WTC11 (cell line): ENCODE data around the gene NINJ2.

Source experiments
- CREB1 ChIP-seq: sonication (generic); formaldehyde crosslinking; IDR thresholded peaks from 2 replicates; pipeline ENCODE4 v1.8.0; 2023; ENCODE audit warnings: mild to moderate bottlenecking, missing genetic modification reagents
- ESRRA ChIP-seq: sonication (generic); formaldehyde crosslinking; IDR thresholded peaks from 2 replicates; pipeline ENCODE4 v1.8.1; 2022; ENCODE audit warnings: mild to moderate bottlenecking, missing genetic modification reagents, borderline replicate concordance
- NFYB ChIP-seq: sonication (generic); formaldehyde crosslinking; conservative IDR thresholded peaks from 2 replicates; pipeline ENCODE4 v1.8.0; 2022; ENCODE audit warnings: low read depth, missing genetic modification reagents
- SMAD4 ChIP-seq: sonication (generic); formaldehyde crosslinking; IDR thresholded peaks from 2 replicates; pipeline ENCODE4 v1.8.0; 2022; ENCODE audit warnings: mild to moderate bottlenecking, missing genetic modification reagents
- SOX15 ChIP-seq: fragments of 250-450 bp; sonication (Bioruptor Pico); IDR thresholded peaks from 2 replicates; pipeline ENCODE4 v1.9.0; 2021; ENCODE audit warnings: mild to moderate bottlenecking
- SP1 ChIP-seq: sonication (generic); formaldehyde crosslinking; conservative IDR thresholded peaks from 2 replicates; pipeline ENCODE4 v1.8.1; 2022; ENCODE audit warnings: missing genetic modification reagents
- ZNF396 ChIP-seq: fragments of 250-450 bp; sonication (Bioruptor Pico); IDR thresholded peaks from 2 replicates; pipeline ENCODE4 v1.8.0; 2021; ENCODE audit warnings: mild to moderate bottlenecking, moderate library complexity, borderline replicate concordance
- TF ChIP-seq, protein P1 (sequence below): sonication (generic); formaldehyde crosslinking; IDR thresholded peaks from 2 replicates; pipeline ENCODE4 v1.8.0; 2023; ENCODE audit warnings: missing genetic modification reagents
- TF ChIP-seq, protein P2 (sequence below): fragments of 200-600 bp; IDR thresholded peaks from 2 replicates; pipeline ENCODE4 v1.8.0; 2022; ENCODE audit warnings: antibody characterized with exemption
- TF ChIP-seq, protein P3 (sequence below): sonication (generic); formaldehyde crosslinking; IDR thresholded peaks from 2 replicates; pipeline ENCODE4 v1.8.1; 2023; ENCODE audit warnings: mild to moderate bottlenecking, missing genetic modification reagents, moderate library complexity
- TF ChIP-seq, protein P4 (sequence below): sonication (generic); formaldehyde crosslinking; conservative IDR thresholded peaks from 2 replicates; pipeline ENCODE4 v1.8.1; 2022; ENCODE audit warnings: mild to moderate bottlenecking, missing genetic modification reagents
- TF ChIP-seq, protein P5 (sequence below): sonication (generic); formaldehyde crosslinking; conservative IDR thresholded peaks from 2 replicates; pipeline ENCODE4 v1.8.1; 2023; ENCODE audit warnings: mild to moderate bottlenecking, low read depth, missing genetic modification reagents, moderate library complexity

DNA sequence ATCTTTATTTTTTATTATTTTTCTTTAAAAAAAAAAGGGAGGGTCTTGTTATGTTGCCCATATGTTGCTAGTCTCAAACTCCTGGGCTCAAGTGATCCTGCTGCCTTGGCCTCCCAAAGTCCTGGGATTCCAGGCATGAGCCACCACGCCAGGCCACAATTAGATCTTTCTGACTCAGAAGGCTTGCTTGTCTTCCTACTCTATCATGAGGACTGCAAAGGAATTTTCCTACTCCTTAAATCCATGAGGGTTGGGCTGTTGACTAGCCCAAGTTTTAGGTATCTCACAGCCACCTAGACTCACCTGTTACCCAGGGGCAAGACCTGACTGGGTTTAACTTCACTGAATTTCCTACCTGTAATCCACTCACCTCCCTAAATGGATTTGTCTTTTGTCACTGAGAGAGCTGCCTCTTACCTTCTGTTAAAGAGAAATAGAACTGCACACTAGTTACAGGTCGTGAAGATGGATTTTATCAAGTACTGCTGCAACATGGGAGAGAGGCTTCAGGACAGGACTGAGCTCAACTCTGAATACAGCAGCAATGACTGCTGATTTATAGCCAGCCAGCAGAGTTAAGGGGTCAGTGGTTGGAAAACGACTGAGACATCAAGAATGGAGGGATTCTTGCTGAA is 131.2 kb downstream of the NINJ2 start:
- TF ChIP-seq, protein P1, sequence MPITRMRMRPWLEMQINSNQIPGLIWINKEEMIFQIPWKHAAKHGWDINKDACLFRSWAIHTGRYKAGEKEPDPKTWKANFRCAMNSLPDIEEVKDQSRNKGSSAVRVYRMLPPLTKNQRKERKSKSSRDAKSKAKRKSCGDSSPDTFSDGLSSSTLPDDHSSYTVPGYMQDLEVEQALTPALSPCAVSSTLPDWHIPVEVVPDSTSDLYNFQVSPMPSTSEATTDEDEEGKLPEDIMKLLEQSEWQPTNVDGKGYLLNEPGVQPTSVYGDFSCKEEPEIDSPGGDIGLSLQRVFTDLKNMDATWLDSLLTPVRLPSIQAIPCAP: no peak
- no peak for TF ChIP-seq NFYB
- TF ChIP-seq, protein P2, sequence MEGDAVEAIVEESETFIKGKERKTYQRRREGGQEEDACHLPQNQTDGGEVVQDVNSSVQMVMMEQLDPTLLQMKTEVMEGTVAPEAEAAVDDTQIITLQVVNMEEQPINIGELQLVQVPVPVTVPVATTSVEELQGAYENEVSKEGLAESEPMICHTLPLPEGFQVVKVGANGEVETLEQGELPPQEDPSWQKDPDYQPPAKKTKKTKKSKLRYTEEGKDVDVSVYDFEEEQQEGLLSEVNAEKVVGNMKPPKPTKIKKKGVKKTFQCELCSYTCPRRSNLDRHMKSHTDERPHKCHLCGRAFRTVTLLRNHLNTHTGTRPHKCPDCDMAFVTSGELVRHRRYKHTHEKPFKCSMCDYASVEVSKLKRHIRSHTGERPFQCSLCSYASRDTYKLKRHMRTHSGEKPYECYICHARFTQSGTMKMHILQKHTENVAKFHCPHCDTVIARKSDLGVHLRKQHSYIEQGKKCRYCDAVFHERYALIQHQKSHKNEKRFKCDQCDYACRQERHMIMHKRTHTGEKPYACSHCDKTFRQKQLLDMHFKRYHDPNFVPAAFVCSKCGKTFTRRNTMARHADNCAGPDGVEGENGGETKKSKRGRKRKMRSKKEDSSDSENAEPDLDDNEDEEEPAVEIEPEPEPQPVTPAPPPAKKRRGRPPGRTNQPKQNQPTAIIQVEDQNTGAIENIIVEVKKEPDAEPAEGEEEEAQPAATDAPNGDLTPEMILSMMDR: no peak
- TF ChIP-seq ESRRA: no peak
- TF ChIP-seq CREB1: no peak
- TF ChIP-seq, protein P3, sequence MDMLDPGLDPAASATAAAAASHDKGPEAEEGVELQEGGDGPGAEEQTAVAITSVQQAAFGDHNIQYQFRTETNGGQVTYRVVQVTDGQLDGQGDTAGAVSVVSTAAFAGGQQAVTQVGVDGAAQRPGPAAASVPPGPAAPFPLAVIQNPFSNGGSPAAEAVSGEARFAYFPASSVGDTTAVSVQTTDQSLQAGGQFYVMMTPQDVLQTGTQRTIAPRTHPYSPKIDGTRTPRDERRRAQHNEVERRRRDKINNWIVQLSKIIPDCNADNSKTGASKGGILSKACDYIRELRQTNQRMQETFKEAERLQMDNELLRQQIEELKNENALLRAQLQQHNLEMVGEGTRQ (CRISPR knock-in tag): no peak
- TF ChIP-seq, protein P4, sequence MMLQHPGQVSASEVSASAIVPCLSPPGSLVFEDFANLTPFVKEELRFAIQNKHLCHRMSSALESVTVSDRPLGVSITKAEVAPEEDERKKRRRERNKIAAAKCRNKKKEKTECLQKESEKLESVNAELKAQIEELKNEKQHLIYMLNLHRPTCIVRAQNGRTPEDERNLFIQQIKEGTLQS (CRISPR knock-in tag): no peak
- TF ChIP-seq SP1 (CRISPR knock-in tag): no peak
- no peak for TF ChIP-seq SOX15 (CRISPR knock-in tag)
- TF ChIP-seq ZNF396 (CRISPR knock-in tag): no peak
- TF ChIP-seq SMAD4: no peak
- TF ChIP-seq, protein P5, sequence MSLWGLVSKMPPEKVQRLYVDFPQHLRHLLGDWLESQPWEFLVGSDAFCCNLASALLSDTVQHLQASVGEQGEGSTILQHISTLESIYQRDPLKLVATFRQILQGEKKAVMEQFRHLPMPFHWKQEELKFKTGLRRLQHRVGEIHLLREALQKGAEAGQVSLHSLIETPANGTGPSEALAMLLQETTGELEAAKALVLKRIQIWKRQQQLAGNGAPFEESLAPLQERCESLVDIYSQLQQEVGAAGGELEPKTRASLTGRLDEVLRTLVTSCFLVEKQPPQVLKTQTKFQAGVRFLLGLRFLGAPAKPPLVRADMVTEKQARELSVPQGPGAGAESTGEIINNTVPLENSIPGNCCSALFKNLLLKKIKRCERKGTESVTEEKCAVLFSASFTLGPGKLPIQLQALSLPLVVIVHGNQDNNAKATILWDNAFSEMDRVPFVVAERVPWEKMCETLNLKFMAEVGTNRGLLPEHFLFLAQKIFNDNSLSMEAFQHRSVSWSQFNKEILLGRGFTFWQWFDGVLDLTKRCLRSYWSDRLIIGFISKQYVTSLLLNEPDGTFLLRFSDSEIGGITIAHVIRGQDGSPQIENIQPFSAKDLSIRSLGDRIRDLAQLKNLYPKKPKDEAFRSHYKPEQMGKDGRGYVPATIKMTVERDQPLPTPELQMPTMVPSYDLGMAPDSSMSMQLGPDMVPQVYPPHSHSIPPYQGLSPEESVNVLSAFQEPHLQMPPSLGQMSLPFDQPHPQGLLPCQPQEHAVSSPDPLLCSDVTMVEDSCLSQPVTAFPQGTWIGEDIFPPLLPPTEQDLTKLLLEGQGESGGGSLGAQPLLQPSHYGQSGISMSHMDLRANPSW (CRISPR knock-in tag): no peak
